H1 (cell line): ENCODE results near the gene CLINT1. TPM values are rescaled to one million over a fixed set of nuclear protein-coding genes. Genes with fewer than 3 reads are reported as not detected.

Experiments
- CTCF ChIA-PET: fragments of 300-600 bp; sonication (Branson Sonifier 250); formaldehyde crosslinking; loops from one replicate; lab custom pipeline; 2021; ENCODE audit not compliant: partially characterized antibody; lab: Charles Lee
- POLR2A ChIA-PET: fragments of 300-600 bp; sonication (Branson Sonifier 250); formaldehyde crosslinking; loops from one replicate; lab custom pipeline; 2021; ENCODE audit warnings: inconsistent platforms; ENCODE audit not compliant: partially characterized antibody; lab: Charles Lee
- DNase-seq, 2 experiments: peaks; one replicate each; pipeline versions ENCODE4 v3.0.0 to v3.0.0-alpha.2; 2010 to 2022; ENCODE audit warnings: low spot score in 2 of 2, low read depth in 1 of 2, mixed read lengths in 1 of 2
- FAIRE-seq: peaks from 2 replicates; lab custom pipeline; 2011; peaks lifted over from hg19 to GRCh38; lab: Jason Lieb, UNC
- H2AFZ ChIP-seq: 2 replicates; pipeline ENCODE4 v1.8.1; 2012; ENCODE audit warnings: low read length, inconsistent platforms
- H2AK5ac ChIP-seq: 2 replicates; pipeline ENCODE4 v1.6.1; 2013; ENCODE audit warnings: low read depth, low read length
- H2BK120ac ChIP-seq: replicated peaks from 2 replicates; pipeline ENCODE3; 2013; ENCODE audit warnings: low read depth, low read length, inconsistent platforms
- H2BK12ac ChIP-seq: 2 replicates; pipeline ENCODE4 v1.6.1; 2013; ENCODE audit warnings: low read depth, low read length
- H2BK15ac ChIP-seq: 2 replicates; pipeline ENCODE4 v1.6.1; 2013; ENCODE audit warnings: low read length
- H2BK20ac ChIP-seq: 2 replicates; pipeline ENCODE4 v1.6.1; 2013; ENCODE audit warnings: low read length
- H2BK5ac ChIP-seq: 2 replicates; pipeline ENCODE4 v1.6.1; 2013; ENCODE audit warnings: low read depth, low read length
- H3K14ac ChIP-seq: 2 replicates; pipeline ENCODE4 v1.6.1; 2013; ENCODE audit warnings: inconsistent platforms; ENCODE audit not compliant: insufficient read length
- H3K18ac ChIP-seq: 2 replicates; pipeline ENCODE4 v1.6.1; 2013; ENCODE audit warnings: low read length; ENCODE audit errors: extremely low read depth
- H3K23ac ChIP-seq: 2 replicates; pipeline ENCODE4 v1.6.1; 2013; ENCODE audit warnings: inconsistent platforms; ENCODE audit not compliant: insufficient read length
- H3K23me2 ChIP-seq: 2 replicates; pipeline ENCODE4 v1.6.1; 2013; ENCODE audit warnings: low read depth, low read length
- H3K27ac ChIP-seq: 2 replicates; pipeline ENCODE4 v1.6.1; 2011; ENCODE audit warnings: low read depth, low read length, inconsistent platforms
- H3K27me3 ChIP-seq, 4 experiments: replicated peaks in 1 of 4; 1 replicate in 1 of 4; 2 replicates in 3 of 4; pipeline versions ENCODE4 v1.6.1 to v1.8.1; 2011 to 2013; ENCODE audit warnings: low read length in 3 of 4, mild to moderate bottlenecking in 3 of 4, inconsistent platforms in 2 of 4, mixed read lengths in 2 of 4, moderate library complexity in 1 of 4; ENCODE audit not compliant: control insufficient read depth in 3 of 4, insufficient read depth in 3 of 4; ENCODE audit errors: extremely low read depth in 1 of 4
- H3K36me3 ChIP-seq, 4 experiments: 2 replicates each; pipeline versions ENCODE4 v1.6.1 to v1.8.1; 2011 to 2013; ENCODE audit warnings: mild to moderate bottlenecking in 4 of 4, low read length in 3 of 4, moderate library complexity in 2 of 4, control low read depth in 1 of 4, inconsistent platforms in 1 of 4; ENCODE audit not compliant: insufficient read depth in 4 of 4, control insufficient read depth in 2 of 4
- H3K4ac ChIP-seq: replicated peaks from 2 replicates; pipeline ENCODE3; 2013; ENCODE audit warnings: low read length, low read depth, mixed read lengths, inconsistent platforms; ENCODE audit not compliant: insufficient read length
- H3K4me1 ChIP-seq, 4 experiments: replicated peaks in 1 of 4; 1 replicate in 1 of 4; 2 replicates in 3 of 4; pipeline versions ENCODE4 v1.6.1 to v1.8.1; 2011 to 2013; ENCODE audit warnings: low read length in 3 of 4, inconsistent platforms in 2 of 4, mixed read lengths in 1 of 4; ENCODE audit not compliant: insufficient read depth in 4 of 4, control insufficient read depth in 3 of 4
- H3K4me2 ChIP-seq, 2 experiments: 2 replicates each; pipeline versions ENCODE4 v1.6.1 to v1.8.1; 2011 to 2013; ENCODE audit warnings: low read depth in 2 of 2, low read length in 2 of 2, control low read depth in 1 of 2, inconsistent platforms in 1 of 2, mild to moderate bottlenecking in 1 of 2; ENCODE audit not compliant: insufficient read depth in 1 of 2
- H3K4me3 ChIP-seq, 4 experiments: fragments of 200-600, 300-600 bp in 1 of 4; sonication (generic), shearing (Covaris generic), sonication (Bioruptor Twin) in 1 of 4; 2 replicates each; pipeline versions ENCODE4 v1.5.1 to v1.8.1; 2011 to 2016; ENCODE audit warnings: low read length in 4 of 4, low read depth in 3 of 4, control low read depth in 2 of 4, inconsistent platforms in 2 of 4, mild to moderate bottlenecking in 2 of 4, mixed read lengths in 1 of 4, moderate library complexity in 1 of 4; ENCODE audit not compliant: insufficient read depth in 2 of 4; ENCODE audit errors: extremely low read depth in 1 of 4
- H3K56ac ChIP-seq: replicated peaks from 2 replicates; pipeline ENCODE3; 2013; ENCODE audit warnings: low read depth, mild to moderate bottlenecking, mixed read lengths, low read length, inconsistent platforms; ENCODE audit not compliant: insufficient read length
- H3K79me1 ChIP-seq: 2 replicates; pipeline ENCODE4 v1.6.1; 2013; ENCODE audit warnings: low read depth, low read length, control low read depth
- H3K79me2 ChIP-seq, 2 experiments: 2 replicates each; pipeline versions ENCODE4 v1.6.1 to v1.8.1; 2012 to 2013; ENCODE audit warnings: low read length in 2 of 2, mild to moderate bottlenecking in 2 of 2, inconsistent platforms in 1 of 2; ENCODE audit not compliant: insufficient read depth in 2 of 2, control insufficient read depth in 1 of 2
- H3K9ac ChIP-seq, 4 experiments: replicated peaks in 1 of 4; 1 replicate in 1 of 4; 2 replicates in 3 of 4; pipeline versions ENCODE4 v1.6.1 to v1.8.1; 2011 to 2013; ENCODE audit warnings: low read depth in 3 of 4, low read length in 3 of 4, control low read depth in 2 of 4, mild to moderate bottlenecking in 2 of 4, moderate library complexity in 2 of 4, inconsistent platforms in 1 of 4; ENCODE audit errors: extremely low read depth in 1 of 4
- H3K9me3 ChIP-seq, 2 experiments: 2 replicates each; pipeline versions ENCODE4 v1.6.1 to v1.8.1; 2012 to 2013; ENCODE audit warnings: mild to moderate bottlenecking in 2 of 2, moderate library complexity in 2 of 2, control low read depth in 1 of 2, inconsistent platforms in 1 of 2, low read depth in 1 of 2, low read length in 1 of 2, mixed read lengths in 1 of 2; ENCODE audit not compliant: insufficient read depth in 2 of 2
- H4K20me1 ChIP-seq, 2 experiments: replicated peaks in 1 of 2; 2 replicates each; pipeline versions ENCODE3 to v1.8.1; 2011 to 2013; ENCODE audit warnings: inconsistent platforms in 2 of 2, low read length in 2 of 2, mild to moderate bottlenecking in 1 of 2; ENCODE audit not compliant: insufficient read depth in 2 of 2, control insufficient read depth in 1 of 2
- H4K5ac ChIP-seq: 2 replicates; pipeline ENCODE4 v1.6.1; 2013; ENCODE audit warnings: low read length, low read depth, mixed read lengths, inconsistent platforms; ENCODE audit not compliant: insufficient read length
- H4K8ac ChIP-seq: 2 replicates; pipeline ENCODE4 v1.8.0; 2013; ENCODE audit warnings: mild to moderate bottlenecking, moderate library complexity, low read length, inconsistent platforms; ENCODE audit not compliant: insufficient read depth; ENCODE audit errors: extremely low read depth
- H4K91ac ChIP-seq: replicated peaks from 2 replicates; pipeline ENCODE3; 2013; ENCODE audit warnings: low read length, mixed read lengths, inconsistent platforms; ENCODE audit not compliant: insufficient read length
- BCL11A ChIP-seq, 2 experiments: IDR thresholded peaks; one replicate each; pipeline ENCODE4 v1.6.1; 2011; ENCODE audit warnings: low read depth in 2 of 2, low read length in 2 of 2, mild to moderate bottlenecking in 2 of 2
- CBX5 ChIP-seq: fragments of 300-800, 300-1000 bp; sonication (generic); IDR thresholded peaks from 2 replicates; pipeline ENCODE4 v1.7.1; 2016; ENCODE audit warnings: antibody characterized with exemption, low read length, low read depth
- CHD1 ChIP-seq: IDR thresholded peaks from 2 replicates; pipeline ENCODE4 v1.6.1; 2012; ENCODE audit warnings: low read depth, low read length, improper control_type of control experiment
- CREB1 ChIP-seq: IDR thresholded peaks from 2 replicates; pipeline ENCODE4 v1.6.1; 2012; ENCODE audit warnings: inconsistent platforms
- FOSL1 ChIP-seq: IDR thresholded peaks from 2 replicates; pipeline ENCODE4 v1.6.1; 2011; ENCODE audit warnings: mild to moderate bottlenecking, low read depth, low read length, moderate library complexity; ENCODE audit not compliant: insufficient read depth
- MAFK ChIP-seq: IDR thresholded peaks from 2 replicates; pipeline ENCODE4 v1.6.1; 2012; ENCODE audit warnings: low read depth, mild to moderate bottlenecking, improper control_type of control experiment, low read length
- PHF8 ChIP-seq: fragments of 200-600 bp; sonication (generic); conservative IDR thresholded peaks from 2 replicates; pipeline ENCODE4 v1.7.1; 2012; ENCODE audit warnings: low read depth, mild to moderate bottlenecking, inconsistent platforms, low read length, moderate library complexity
- SIN3A ChIP-seq, 2 experiments: IDR thresholded peaks in 1 of 2; conservative IDR thresholded peaks in 1 of 2; 2 replicates each; pipeline ENCODE4 v1.6.1; 2011 to 2012; ENCODE audit warnings: low read length in 2 of 2, improper control_type of control experiment in 1 of 2, low read depth in 1 of 2, mild to moderate bottlenecking in 1 of 2
- SP2 ChIP-seq: IDR thresholded peaks from 2 replicates; pipeline ENCODE4 v1.6.1; 2012; ENCODE audit warnings: mild to moderate bottlenecking, low read length, inconsistent platforms
- SP4 ChIP-seq: IDR thresholded peaks from 2 replicates; pipeline ENCODE4 v1.6.1; 2012; ENCODE audit warnings: low read length, inconsistent platforms
- SUZ12 ChIP-seq: fragments of 200-600 bp; sonication (generic); IDR thresholded peaks from 2 replicates; pipeline ENCODE4 v1.6.1; 2012; ENCODE audit warnings: mild to moderate bottlenecking, inconsistent platforms, low read length, moderate library complexity, mixed read lengths
- TBP ChIP-seq: IDR thresholded peaks from 2 replicates; pipeline ENCODE4 v1.6.1; 2011; ENCODE audit warnings: low read depth, low read length, improper control_type of control experiment
- USF2 ChIP-seq: IDR thresholded peaks from 2 replicates; pipeline ENCODE4 v1.6.1; 2011; ENCODE audit warnings: low read length, improper control_type of control experiment
- WGBS, 2 experiments: shearing (Covaris generic) in 1 of 2; methylation state at CpG; one replicate each; pipeline versions ENCODE4 v1.1.6 to v1.1.7; 2013 to 2015; ENCODE audit warnings: low lambda C conversion rate in 2 of 2, mixed read lengths in 2 of 2, inconsistent platforms in 1 of 2, low coverage in 1 of 2, missing lambda C conversion rate in 1 of 2; ENCODE audit not compliant: insufficient replicate concordance in 2 of 2, insufficient coverage in 1 of 2, insufficient read length in 1 of 2; ENCODE audit errors: extremely low coverage in 1 of 2, missing lambda C conversion rate in 1 of 2; 5-methylcytosine and 5-hydroxymethylcytosine counted together
- polyA plus RNA-seq, 7 experiments: library from polyadenylated mRNA; depleted of rRNA in 3 of 7; stranded (reverse) in 5 of 7; unstranded in 2 of 7; fragments of >200 nt in 5 of 7; fragments of 200-250 nt in 2 of 7; gene quantifications; 1 replicate in 5 of 7; 2 replicates in 1 of 7; 4 replicates in 1 of 7; pipeline versions ENCODE4 v1.2.1 to v1.2.3, GENCODE V29; 2011 to 2013; ENCODE audit warnings: missing spikeins in 2 of 7, mixed read lengths in 2 of 7
- total RNA-seq: library from RNA; stranded (reverse); fragmentation: NEBNext Ultra II Directional; extraction: Animal tissue kit (Norgen Biotek cat#: 25700); gene quantifications from 2 replicates; pipeline ENCODE4 v1.2.1, GENCODE V29; 2021

CLINT1 gene
- total and polyA plus RNA-seq, 2 of the 8 experiments (the other 6 are each of a cell fraction or from before 2014, with no cell fraction given), result 85.9 to 140 TPM

DNA sequence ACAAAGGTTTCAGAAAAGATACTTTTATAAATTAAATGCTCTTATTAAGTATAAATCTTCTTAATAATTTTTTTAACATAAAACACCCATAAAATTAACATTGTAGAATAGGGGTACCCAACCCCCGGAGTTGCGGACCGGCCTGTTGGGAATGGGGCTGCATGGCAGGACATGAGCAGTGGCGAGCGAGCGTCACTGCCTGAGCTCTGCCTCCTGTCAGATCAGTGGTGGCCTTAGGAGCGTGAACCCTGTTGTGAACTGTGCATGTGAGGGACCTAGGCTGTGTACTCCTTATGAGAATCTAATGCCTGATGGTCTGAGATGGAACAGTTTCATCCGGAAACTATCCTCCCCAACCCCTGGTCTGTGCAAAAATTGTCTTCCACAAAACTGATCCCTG, 35.3 kb downstream of the CLINT1 start:
- 94% methylated on average over 8 of the region's 8 CpGs; no CpG with 5 or more reads in 1 of the 2 experiments for WGBS, 2 experiments
- H3K9me3 ChIP-seq, result no peaks in the 10 kb centered on the region
- H2BK5ac ChIP-seq, result no peak overlapping the region
- no peak overlapping the region for H3K4ac ChIP-seq
- H3K4me2 ChIP-seq, result no peak overlapping the region
- no peak overlapping the region for H3K56ac ChIP-seq
- no peak overlapping the region for H3K4me3 ChIP-seq
- DNase-seq, result no peak
- H2BK15ac ChIP-seq, result no peak overlapping the region
- H3K79me2 ChIP-seq, result peaks cover 4 to 99% of the 10 kb centered on the region in 2 experiments
- H3K18ac ChIP-seq, result no peak overlapping the region
- no peak overlapping the region for H4K5ac ChIP-seq
- no peak overlapping the region for H3K9ac ChIP-seq
- no peak overlapping the region for H3K27ac ChIP-seq
- H2AFZ ChIP-seq, result no peak overlapping the region
- no peak for FAIRE-seq
- H3K36me3 ChIP-seq, result no peaks in the 10 kb centered on the region
- no peak for TF ChIP-seq CBX5
- TF ChIP-seq CREB1, result no peak
- TF ChIP-seq SP2, result no peak
- no peak for TF ChIP-seq USF2
- TF ChIP-seq SUZ12, result no peak
- TF ChIP-seq SP4, result no peak
- no peak for TF ChIP-seq FOSL1
- no peak for TF ChIP-seq PHF8
- TF ChIP-seq CHD1, result no peak
- TF ChIP-seq TBP, result no peak
- TF ChIP-seq SIN3A (conservative IDR thresholded peaks at IDR 0.05 in 1 of 2, IDR thresholded peaks at IDR 0.05 in 1 of 2; ENCODE audit: low read depth in 1 of 2, low read length in 2 of 2), result no peak
- no peak for TF ChIP-seq MAFK
- TF ChIP-seq BCL11A (IDR thresholded peaks at IDR 0.05; ENCODE audit: low read depth in 2 of 2, low read length in 2 of 2), result no peak
- TF ChIP-seq, all 59 proteins: peak for 0
- H3K79me1 ChIP-seq, result peaks cover 4% of the 10 kb centered on the region; the same call in 1 of the 2 replicates
- H3K23ac ChIP-seq, result no peak overlapping the region
- H2BK120ac ChIP-seq, result no peak overlapping the region
- no peaks in the 10 kb centered on the region for H3K23me2 ChIP-seq
- CTCF ChIA-PET, result interaction anchor here (2.1 to 3.0 kb wide), 2 partner anchors 10 to 126 kb away, joined by 5 to 16 read pairs; no protein-coding TSS in a partner anchor
- no peak overlapping the region for H2BK12ac ChIP-seq
- H4K8ac ChIP-seq, result no peak overlapping the region; the same call in 1 of the 2 replicates
- H3K14ac ChIP-seq, result no peak overlapping the region
- H4K91ac ChIP-seq, result no peak overlapping the region
- peaks cover 3% of the 10 kb centered on the region in 2 experiments for H4K20me1 ChIP-seq
- H3K4me1 ChIP-seq, result peaks cover 0 to 2% (median 0%) of the 10 kb centered on the region in 4 experiments; a peak in 2 of 7 replicates
- no peak overlapping the region for H2BK20ac ChIP-seq
- POLR2A ChIA-PET, result interaction anchor here (1.0 kb wide), 1 partner anchor 27 kb away, joined by 3 read pairs; no protein-coding TSS in a partner anchor
- no peak overlapping the region for H2AK5ac ChIP-seq
- H3K27me3 ChIP-seq, result no peaks in the 10 kb centered on the region
